ENCODE data around the gene TNFSF8. TPM values are rescaled to one million over a fixed set of nuclear protein-coding genes. Genes with fewer than 3 reads are reported as not detected.
A peak's percentile ranks its signal among the peaks of the same experiment; 100 is the strongest.

TNFSF8 gene
- total and polyA plus RNA-seq, 2 of the 8 experiments (the other 6 are each of a cell fraction or from before 2014, with no cell fraction given): not detected

GRCh38 chr9:114893221-114894010, 37.0 kb downstream of the TNFSF8 start:
- H2BK5ac ChIP-seq (ENCODE audit: low read depth, low read length): no peak overlapping the region
- H3K36me3 ChIP-seq (ENCODE audit: control insufficient read depth in 2 of 4, insufficient read depth in 4 of 4, low read length in 3 of 4): no peaks in the 10 kb centered on the region
- ChIA-PET POLR2A (ENCODE audit: partially characterized antibody) (no interaction called here), CTCF (ENCODE audit: partially characterized antibody) (interaction anchor here (0.9 kb wide), 1 partner anchor 17 kb away, joined by 4 read pairs; no protein-coding TSS in a partner anchor)
- no peak overlapping the region for H4K8ac ChIP-seq (ENCODE audit: extremely low read depth, insufficient read depth, low read length)
- H3K4me3 ChIP-seq (ENCODE audit: extremely low read depth in 1 of 4, insufficient read depth in 2 of 4, low read depth in 3 of 4, low read length in 4 of 4): no peak overlapping the region
- no peak for DNase-seq (ENCODE audit: low read depth in 1 of 2, low spot score in 2 of 2)
- H3K79me1 ChIP-seq (ENCODE audit: low read depth, low read length): no peaks in the 10 kb centered on the region
- no peak overlapping the region for H3K27ac ChIP-seq (ENCODE audit: low read depth, low read length)
- no peak overlapping the region for H4K5ac ChIP-seq (ENCODE audit: insufficient read length, low read depth, low read length)
- H2AFZ ChIP-seq (ENCODE audit: low read length): no peak overlapping the region
- H3K14ac ChIP-seq (ENCODE audit: insufficient read length): no peak overlapping the region
- no peak for TF ChIP-seq RAD21 (IDR thresholded peaks at IDR 0.05 in 1 of 2, conservative IDR thresholded peaks at IDR 0.05 in 1 of 2; ENCODE audit: low read depth in 2 of 2, low read length in 2 of 2)
- peak overlapping the region; percentile 4; the same call in 1 of the 2 replicates for H2BK12ac ChIP-seq (ENCODE audit: low read depth, low read length)
- no peak overlapping the region for H3K18ac ChIP-seq (ENCODE audit: extremely low read depth, low read length)
- no peaks in the 10 kb centered on the region for H3K27me3 ChIP-seq (replicated peaks in 1 of 4; ENCODE audit: control insufficient read depth in 3 of 4, extremely low read depth in 1 of 4, insufficient read depth in 3 of 4, low read length in 3 of 4)
- no peak overlapping the region for H3K23ac ChIP-seq (ENCODE audit: insufficient read length)
- no peaks in the 10 kb centered on the region for H3K79me2 ChIP-seq (ENCODE audit: control insufficient read depth in 1 of 2, insufficient read depth in 2 of 2, low read length in 2 of 2)
- H3K9ac ChIP-seq (replicated peaks in 1 of 4; ENCODE audit: extremely low read depth in 1 of 4, low read depth in 3 of 4, low read length in 3 of 4): no peak overlapping the region
- H3K23me2 ChIP-seq (ENCODE audit: low read depth, low read length): no peaks in the 10 kb centered on the region
- H3K4me2 ChIP-seq (ENCODE audit: insufficient read depth in 1 of 2, low read depth in 2 of 2, low read length in 2 of 2): no peak overlapping the region
- H3K4ac ChIP-seq (replicated peaks; ENCODE audit: insufficient read length, low read depth, low read length): no peak overlapping the region
- 0 out of 2 replicates have a peak overlapping the region, but pooled peaks have one; percentile 10 for H2BK20ac ChIP-seq (ENCODE audit: low read length)
- H3K4me1 ChIP-seq (replicated peaks in 1 of 4; ENCODE audit: control insufficient read depth in 3 of 4, insufficient read depth in 4 of 4, low read length in 3 of 4): peaks cover 0 to 11% (median 6%) of the 10 kb centered on the region in 4 experiments; a peak in 4 of 7 replicates
- FAIRE-seq: no peak
- no peak overlapping the region for H3K56ac ChIP-seq (replicated peaks; ENCODE audit: insufficient read length, low read depth, low read length)
- 86% methylated on average over 4 of the region's 4 CpGs; no CpG with 5 or more reads in 1 of the 2 experiments for WGBS, 2 experiments (ENCODE audit: extremely low coverage in 1 of 2, insufficient coverage in 1 of 2, insufficient read length in 1 of 2, insufficient replicate concordance in 2 of 2, low coverage in 1 of 2, low lambda C conversion rate in 2 of 2, missing lambda C conversion rate in 1 of 2)
- no peaks in the 10 kb centered on the region for H4K20me1 ChIP-seq (replicated peaks in 1 of 2; ENCODE audit: control insufficient read depth in 1 of 2, insufficient read depth in 2 of 2, low read length in 2 of 2)
- H2AK5ac ChIP-seq (ENCODE audit: low read depth, low read length): no peak overlapping the region
- H4K91ac ChIP-seq (replicated peaks; ENCODE audit: insufficient read length, low read length): no peak overlapping the region
- H2BK15ac ChIP-seq (ENCODE audit: low read length): no peak overlapping the region
- no peak overlapping the region for H2BK120ac ChIP-seq (replicated peaks; ENCODE audit: low read depth, low read length)
- H3K9me3 ChIP-seq (ENCODE audit: insufficient read depth in 2 of 2, low read depth in 1 of 2, low read length in 1 of 2): no peaks in the 10 kb centered on the region

All from H1 (cell line).